G401 (cell line): ENCODE results near the gene CRIM1. TPM values are rescaled to one million over a fixed set of nuclear protein-coding genes. Genes with fewer than 3 reads are reported as not detected.

Experiments used
- DNase-seq: peaks from one replicate; pipeline ENCODE4 v3.0.0-alpha.2; 2015; ENCODE audit warnings: low spot score
- in situ Hi-C: cut with HindIII; loops from 2 replicates; pipeline ENCODE4 v1.10.0; 2016; ENCODE audit warnings: low sequenced_read_pairs, mixed read lengths
- total RNA-seq: library from RNA; depleted of rRNA; stranded (reverse); fragments of >200 nt; shearing (Covaris generic); gene quantifications from 2 replicates; pipeline ENCODE4 v1.2.3, GENCODE V29; 2014

Gene CRIM1
- total RNA-seq, 1 experiment from 2014 or later, result 43.4 TPM

GRCh38 chr2:36468463-36469105 is 113.0 kb downstream of the CRIM1 start:
- in situ Hi-C loops, result no loop called here
- no peak for DNase-seq

GRCh38 chr2:36469106-36469477 is 113.5 kb downstream of the CRIM1 start:
- in situ Hi-C loops, result no loop called here
- DNase-seq, result no peak

- in situ Hi-C loops, result no loop called here
Measured at GRCh38 chr2:36469710-36470109, 114.1 kb downstream of the CRIM1 start.

GRCh38 chr2:36473230-36473629 is 117.7 kb downstream of the CRIM1 start:
- in situ Hi-C loops, result no loop called here
- no peak for DNase-seq

More at GRCh38 chr2:36469710-36470109, 114.1 kb downstream of the CRIM1 start:
- DNase-seq, result no peak

- in situ Hi-C loops, result no loop called here
Measured at GRCh38 chr2:36476411-36476810, 120.8 kb downstream of the CRIM1 start.

GRCh38 chr2:36477315-36477714 is 121.7 kb downstream of the CRIM1 start:
- DNase-seq, result no peak
- in situ Hi-C loops, result no loop called here

More at GRCh38 chr2:36476411-36476810, 120.8 kb downstream of the CRIM1 start:
- DNase-seq, result no peak

- in situ Hi-C loops, result no loop called here
- no peak for DNase-seq
Measured at GRCh38 chr2:36477746-36478145, 122.2 kb downstream of the CRIM1 start.

GRCh38 chr2:36478332-36478738 is 122.8 kb downstream of the CRIM1 start:
- no peak for DNase-seq
- in situ Hi-C loops, result no loop called here

GRCh38 chr2:36478999-36479398 is 123.4 kb downstream of the CRIM1 start:
- DNase-seq, result no peak
- in situ Hi-C loops, result no loop called here

- in situ Hi-C loops, result no loop called here
- DNase-seq, result no peak
Measured at GRCh38 chr2:36479406-36479805, 123.8 kb downstream of the CRIM1 start.

GRCh38 chr2:36480028-36480427 is 124.5 kb downstream of the CRIM1 start:
- no peak for DNase-seq
- in situ Hi-C loops, result no loop called here

GRCh38 chr2:36480636-36481035 is 125.1 kb downstream of the CRIM1 start:
- DNase-seq, result no peak
- in situ Hi-C loops, result no loop called here

- in situ Hi-C loops, result no loop called here
- DNase-seq, result no peak
Measured at GRCh38 chr2:36481709-36482108, 126.1 kb downstream of the CRIM1 start.

- no peak for DNase-seq
- in situ Hi-C loops, result no loop called here
Measured at GRCh38 chr2:36482576-36483214, 127.1 kb downstream of the CRIM1 start.

- no peak for DNase-seq
- in situ Hi-C loops, result no loop called here
Measured at GRCh38 chr2:36483290-36483689, 127.7 kb downstream of the CRIM1 start.

- in situ Hi-C loops, result no loop called here
- no peak for DNase-seq
Measured at GRCh38 chr2:36484454-36484853, 128.9 kb downstream of the CRIM1 start.

- in situ Hi-C loops, result no loop called here
- peak; percentile 33 for DNase-seq
Measured at GRCh38 chr2:36485521-36485920, 129.9 kb downstream of the CRIM1 start.

- peak; percentile 54 for DNase-seq
- in situ Hi-C loops, result no loop called here
Measured at GRCh38 chr2:36486521-36487044, 131.0 kb downstream of the CRIM1 start.

GRCh38 chr2:36487947-36488346 is 132.4 kb downstream of the CRIM1 start:
- no peak for DNase-seq
- in situ Hi-C loops, result no loop called here

- DNase-seq, result no peak
- in situ Hi-C loops, result no loop called here
Measured at GRCh38 chr2:36489281-36489680, 133.7 kb downstream of the CRIM1 start.

GRCh38 chr2:36490749-36491148 is 135.2 kb downstream of the CRIM1 start:
- in situ Hi-C loops, result no loop called here
- no peak for DNase-seq
